GM12875 (cell line): ENCODE data around the gene RRAGD.

ENCODE experiments used
- H3K4me3 ChIP-seq: one replicate; pipeline ENCODE4 v1.5.1; 2011; ENCODE audit warnings: low read depth, low read length, control low read depth
- TF ChIP-seq, protein P1 (sequence below): IDR thresholded peaks from 2 replicates; pipeline ENCODE4 v1.5.1; 2011; ENCODE audit warnings: low read depth, mild to moderate bottlenecking, control low read depth, inconsistent platforms, low read length, moderate library complexity, borderline replicate concordance; ENCODE audit not compliant: insufficient read depth

Gene RRAGD

GRCh38 chr6:89347825-89348224 is 64.2 kb downstream of the RRAGD start:
- H3K4me3 ChIP-seq: no peak overlapping the region
- TF ChIP-seq, protein P1, sequence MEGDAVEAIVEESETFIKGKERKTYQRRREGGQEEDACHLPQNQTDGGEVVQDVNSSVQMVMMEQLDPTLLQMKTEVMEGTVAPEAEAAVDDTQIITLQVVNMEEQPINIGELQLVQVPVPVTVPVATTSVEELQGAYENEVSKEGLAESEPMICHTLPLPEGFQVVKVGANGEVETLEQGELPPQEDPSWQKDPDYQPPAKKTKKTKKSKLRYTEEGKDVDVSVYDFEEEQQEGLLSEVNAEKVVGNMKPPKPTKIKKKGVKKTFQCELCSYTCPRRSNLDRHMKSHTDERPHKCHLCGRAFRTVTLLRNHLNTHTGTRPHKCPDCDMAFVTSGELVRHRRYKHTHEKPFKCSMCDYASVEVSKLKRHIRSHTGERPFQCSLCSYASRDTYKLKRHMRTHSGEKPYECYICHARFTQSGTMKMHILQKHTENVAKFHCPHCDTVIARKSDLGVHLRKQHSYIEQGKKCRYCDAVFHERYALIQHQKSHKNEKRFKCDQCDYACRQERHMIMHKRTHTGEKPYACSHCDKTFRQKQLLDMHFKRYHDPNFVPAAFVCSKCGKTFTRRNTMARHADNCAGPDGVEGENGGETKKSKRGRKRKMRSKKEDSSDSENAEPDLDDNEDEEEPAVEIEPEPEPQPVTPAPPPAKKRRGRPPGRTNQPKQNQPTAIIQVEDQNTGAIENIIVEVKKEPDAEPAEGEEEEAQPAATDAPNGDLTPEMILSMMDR: no peak

DNA sequence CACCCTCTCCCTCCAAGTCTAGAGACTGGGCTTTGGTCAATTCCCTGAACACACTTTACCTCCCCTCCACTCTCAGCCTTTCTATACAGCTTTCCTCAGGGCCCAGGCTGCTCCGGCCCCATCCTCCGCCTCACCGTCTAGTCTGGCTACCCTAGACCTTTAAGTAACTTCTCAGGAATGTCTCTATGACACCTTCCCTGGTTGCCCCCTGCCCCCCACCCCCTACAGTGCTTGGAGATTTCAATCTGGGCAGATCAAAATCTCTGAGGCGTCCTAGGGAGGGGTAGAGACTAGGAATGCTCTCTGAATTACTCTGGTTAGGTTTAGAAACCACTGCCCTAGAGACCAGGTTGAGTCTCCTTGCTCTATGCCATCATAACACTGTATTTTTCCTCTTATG is 65.6 kb downstream of the RRAGD start:
- TF ChIP-seq, protein P1: no peak
- H3K4me3 ChIP-seq: no peak overlapping the region

- TF ChIP-seq, protein P1: no peak
- no peak overlapping the region for H3K4me3 ChIP-seq
Observed at GRCh38 chr6:89339565-89339964, 72.5 kb downstream of the RRAGD start.

GRCh38 chr6:89335164-89335563 is 76.9 kb downstream of the RRAGD start:
- TF ChIP-seq, protein P1: no peak

DNA sequence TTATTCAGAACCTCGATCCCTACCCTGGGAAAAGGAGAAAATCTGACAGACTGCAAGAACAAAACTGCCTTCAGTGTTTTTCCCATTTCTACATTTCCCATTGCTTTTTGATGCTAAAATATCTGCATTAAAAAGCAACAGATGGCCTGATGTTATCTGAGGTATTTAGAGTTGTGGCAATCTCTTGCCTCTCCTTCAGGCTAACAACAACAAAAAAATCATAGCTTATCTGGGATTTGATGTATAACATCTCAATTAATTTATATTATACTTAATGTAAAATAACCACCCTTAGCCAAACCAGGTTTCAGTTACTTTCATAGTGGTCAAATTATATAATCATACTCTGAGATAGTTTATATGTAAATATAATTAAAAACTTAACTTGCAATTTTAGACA is 81.2 kb downstream of the RRAGD start:
- TF ChIP-seq, protein P1: no peak
- no peak overlapping the region for H3K4me3 ChIP-seq

More at GRCh38 chr6:89335164-89335563, 76.9 kb downstream of the RRAGD start:
- H3K4me3 ChIP-seq: no peak overlapping the region

DNA sequence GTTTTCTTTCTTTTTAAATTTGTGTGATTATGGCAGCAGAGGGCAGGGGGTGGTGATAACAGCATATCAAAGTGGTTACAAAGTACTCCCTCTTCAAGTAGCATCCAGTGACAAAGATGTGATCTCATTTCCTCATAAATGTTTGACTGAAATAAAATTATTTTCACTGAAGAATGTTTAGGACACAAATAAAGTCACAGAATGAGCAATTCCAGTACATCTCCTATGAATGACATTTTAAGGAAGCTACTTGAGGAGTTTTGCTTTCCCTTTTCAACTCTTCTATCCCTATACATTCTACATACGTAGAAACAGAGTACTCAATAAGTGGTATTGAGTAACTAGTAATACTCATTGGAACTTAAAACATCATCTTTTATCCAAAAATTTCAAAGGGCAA is 83.1 kb downstream of the RRAGD start:
- H3K4me3 ChIP-seq: no peak overlapping the region
- TF ChIP-seq, protein P1: no peak

DNA sequence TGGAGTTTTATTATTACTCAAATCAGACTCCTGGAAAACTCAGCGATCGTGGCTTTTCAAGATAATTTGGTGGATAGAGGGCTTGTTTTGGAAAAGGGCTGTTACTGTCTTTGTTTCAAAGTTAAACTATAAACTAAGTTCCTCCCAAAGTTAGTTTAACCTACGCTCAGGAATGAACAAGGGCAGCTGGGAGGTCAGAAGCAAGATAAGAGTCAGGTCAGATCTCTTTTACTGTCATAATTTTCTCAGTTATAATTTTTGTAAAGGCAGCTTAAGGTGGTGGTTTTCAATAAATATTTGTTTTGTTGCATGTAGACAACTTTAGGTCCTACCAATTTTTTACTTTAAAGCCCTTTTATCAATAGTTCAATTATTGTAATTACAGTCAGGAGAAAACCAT is 87.8 kb downstream of the RRAGD start:
- H3K4me3 ChIP-seq: no peak overlapping the region

More for the DNA sequence above, 87.8 kb downstream of the RRAGD start:
- TF ChIP-seq, protein P1: no peak
